Superior temporal gyrus (tissue), 1 donor: ENCODE data around the gene VPS13D.
"Not testable (repeated sequence)": the region's sequence is repeated elsewhere in the genome, so short reads cannot be mapped to it uniquely, and the experiment has no call there.

Experiments used
- DNase-seq: peaks from one replicate; pipeline ENCODE4 v3.0.0-alpha.2; 2016; ENCODE audit errors: extremely low spot score

VPS13D gene

GRCh38 chr1:12369258-12369657 is 139.4 kb downstream of the VPS13D start:
- DNase-seq: no peak

- no peak for DNase-seq
Measured at GRCh38 chr1:12370333-12370975, 140.6 kb downstream of the VPS13D start.

GRCh38 chr1:12371053-12371452 is 141.2 kb downstream of the VPS13D start:
- no peak for DNase-seq

GRCh38 chr1:12372180-12372579 is 142.3 kb downstream of the VPS13D start:
- DNase-seq: no peak

GRCh38 chr1:12372761-12373160 is 142.9 kb downstream of the VPS13D start:
- no peak for DNase-seq

- no peak for DNase-seq
Measured at GRCh38 chr1:12375133-12375829, 145.5 kb downstream of the VPS13D start.

- peak; percentile 59 for DNase-seq
Measured at GRCh38 chr1:12376236-12377045, 146.6 kb downstream of the VPS13D start.

GRCh38 chr1:12380326-12381249 is 150.8 kb downstream of the VPS13D start:
- no peak for DNase-seq

- no peak for DNase-seq
Measured at GRCh38 chr1:12383001-12383400, 153.2 kb downstream of the VPS13D start.

- no peak for DNase-seq
Measured at GRCh38 chr1:12383786-12384185, 154.0 kb downstream of the VPS13D start.

GRCh38 chr1:12384836-12385456 is 155.1 kb downstream of the VPS13D start:
- no peak for DNase-seq

GRCh38 chr1:12386130-12386529 is 156.3 kb downstream of the VPS13D start:
- DNase-seq: no peak

- no peak for DNase-seq
Measured at GRCh38 chr1:12387641-12388040, 157.8 kb downstream of the VPS13D start.

GRCh38 chr1:12390296-12390695 is 160.5 kb downstream of the VPS13D start:
- not testable (repeated sequence) for DNase-seq

GRCh38 chr1:12397462-12398450 is 167.9 kb downstream of the VPS13D start:
- DNase-seq: no peak

GRCh38 chr1:12398479-12398878 is 168.6 kb downstream of the VPS13D start:
- DNase-seq: no peak

- DNase-seq: no peak
Measured at GRCh38 chr1:12400027-12400693, 170.3 kb downstream of the VPS13D start.

- DNase-seq: no peak
Measured at GRCh38 chr1:12402159-12402673, 172.4 kb downstream of the VPS13D start.

GRCh38 chr1:12402842-12403241 is 173.0 kb downstream of the VPS13D start:
- no peak for DNase-seq
